ENCODE data around the gene CAPN5. TPM values are rescaled to one million over a fixed set of nuclear protein-coding genes. Genes with fewer than 3 reads are reported as not detected.

CAPN5 gene
- total RNA-seq, 1 donor, result 1.4 TPM

- Histone ChIP-seq H3K4me3 (ENCODE audit: low read length) (no peak overlapping the region), H3K4me1 (ENCODE audit: insufficient read depth, low read length) (peaks cover 27% of the 10 kb centered on the region), H3K9me3 (ENCODE audit: low read depth, low read length) (no peaks in the 10 kb centered on the region), H3K27me3 (ENCODE audit: insufficient read depth, low read length) (no peaks in the 10 kb centered on the region)
Measured at GRCh38 chr11:77067861-77068443, 1.2 kb downstream of the CAPN5 start.

- H3K4me1 ChIP-seq (ENCODE audit: insufficient read depth, low read length), result peaks cover 34% of the 10 kb centered on the region
- no peaks in the 10 kb centered on the region for H3K27me3 ChIP-seq (ENCODE audit: insufficient read depth, low read length)
- H3K4me3 ChIP-seq (ENCODE audit: low read length), result no peak overlapping the region
- H3K9me3 ChIP-seq (ENCODE audit: low read depth, low read length), result no peaks in the 10 kb centered on the region
Measured at GRCh38 chr11:77068457-77069335, 1.9 kb downstream of the CAPN5 start.

- Histone ChIP-seq H3K9me3 (ENCODE audit: low read depth, low read length) (no peaks in the 10 kb centered on the region), H3K4me3 (ENCODE audit: low read length) (no peak overlapping the region), H3K27me3 (ENCODE audit: insufficient read depth, low read length) (no peaks in the 10 kb centered on the region), H3K4me1 (ENCODE audit: insufficient read depth, low read length) (peaks cover 34% of the 10 kb centered on the region)
Measured at GRCh38 chr11:77069336-77069968, 2.7 kb downstream of the CAPN5 start.

GRCh38 chr11:77069969-77070582 is 3.3 kb downstream of the CAPN5 start:
- H3K4me3 ChIP-seq (ENCODE audit: low read length), result no peak overlapping the region
- H3K4me1 ChIP-seq (ENCODE audit: insufficient read depth, low read length), result peaks cover 34% of the 10 kb centered on the region
- no peaks in the 10 kb centered on the region for H3K9me3 ChIP-seq (ENCODE audit: low read depth, low read length)
- no peaks in the 10 kb centered on the region for H3K27me3 ChIP-seq (ENCODE audit: insufficient read depth, low read length)

GRCh38 chr11:77071077-77071476 is 4.3 kb downstream of the CAPN5 start:
- Histone ChIP-seq H3K9me3 (ENCODE audit: low read depth, low read length) (no peaks in the 10 kb centered on the region), H3K4me3 (ENCODE audit: low read length) (no peak overlapping the region), H3K4me1 (ENCODE audit: insufficient read depth, low read length) (peaks cover 30% of the 10 kb centered on the region), H3K27me3 (ENCODE audit: insufficient read depth, low read length) (no peaks in the 10 kb centered on the region)

- Histone ChIP-seq H3K4me3 (ENCODE audit: low read length) (no peak overlapping the region), H3K4me1 (ENCODE audit: insufficient read depth, low read length) (peaks cover 26% of the 10 kb centered on the region), H3K9me3 (ENCODE audit: low read depth, low read length) (no peaks in the 10 kb centered on the region), H3K27me3 (ENCODE audit: insufficient read depth, low read length) (no peaks in the 10 kb centered on the region)
Measured at GRCh38 chr11:77071671-77072605, 5.2 kb downstream of the CAPN5 start.

- no peak overlapping the region for H3K4me3 ChIP-seq (ENCODE audit: low read length)
- no peaks in the 10 kb centered on the region for H3K9me3 ChIP-seq (ENCODE audit: low read depth, low read length)
- no peaks in the 10 kb centered on the region for H3K27me3 ChIP-seq (ENCODE audit: insufficient read depth, low read length)
- H3K4me1 ChIP-seq (ENCODE audit: insufficient read depth, low read length), result peaks cover 22% of the 10 kb centered on the region
Measured at GRCh38 chr11:77072851-77073327, 6.1 kb downstream of the CAPN5 start.

GRCh38 chr11:77073328-77074001 is 6.7 kb downstream of the CAPN5 start:
- no peak overlapping the region for H3K4me3 ChIP-seq (ENCODE audit: low read length)
- no peaks in the 10 kb centered on the region for H3K27me3 ChIP-seq (ENCODE audit: insufficient read depth, low read length)
- peaks cover 22% of the 10 kb centered on the region for H3K4me1 ChIP-seq (ENCODE audit: insufficient read depth, low read length)
- H3K9me3 ChIP-seq (ENCODE audit: low read depth, low read length), result no peaks in the 10 kb centered on the region

GRCh38 chr11:77074205-77074604 is 7.4 kb downstream of the CAPN5 start:
- no peak overlapping the region for H3K4me3 ChIP-seq (ENCODE audit: low read length)

GRCh38 chr11:77074626-77075221 is 8.0 kb downstream of the CAPN5 start:
- no peaks in the 10 kb centered on the region for H3K9me3 ChIP-seq (ENCODE audit: low read depth, low read length)
- H3K4me1 ChIP-seq (ENCODE audit: insufficient read depth, low read length), result peaks cover 22% of the 10 kb centered on the region

More at GRCh38 chr11:77074205-77074604, 7.4 kb downstream of the CAPN5 start:
- peaks cover 22% of the 10 kb centered on the region for H3K4me1 ChIP-seq (ENCODE audit: insufficient read depth, low read length)
- no peaks in the 10 kb centered on the region for H3K9me3 ChIP-seq (ENCODE audit: low read depth, low read length)
- H3K27me3 ChIP-seq (ENCODE audit: insufficient read depth, low read length), result no peaks in the 10 kb centered on the region

GRCh38 chr11:77075425-77075905 is 8.7 kb downstream of the CAPN5 start:
- no peaks in the 10 kb centered on the region for H3K27me3 ChIP-seq (ENCODE audit: insufficient read depth, low read length)
- no peak overlapping the region for H3K4me3 ChIP-seq (ENCODE audit: low read length)
- peaks cover 22% of the 10 kb centered on the region for H3K4me1 ChIP-seq (ENCODE audit: insufficient read depth, low read length)
- no peaks in the 10 kb centered on the region for H3K9me3 ChIP-seq (ENCODE audit: low read depth, low read length)

More at GRCh38 chr11:77074626-77075221, 8.0 kb downstream of the CAPN5 start:
- no peaks in the 10 kb centered on the region for H3K27me3 ChIP-seq (ENCODE audit: insufficient read depth, low read length)
- no peak overlapping the region for H3K4me3 ChIP-seq (ENCODE audit: low read length)

GRCh38 chr11:77079666-77080065 is 12.9 kb downstream of the CAPN5 start:
- Histone ChIP-seq H3K4me1 (ENCODE audit: insufficient read depth, low read length) (peaks cover 17% of the 10 kb centered on the region), H3K9me3 (ENCODE audit: low read depth, low read length) (no peaks in the 10 kb centered on the region), H3K27me3 (ENCODE audit: insufficient read depth, low read length) (no peaks in the 10 kb centered on the region), H3K4me3 (ENCODE audit: low read length) (no peak overlapping the region)

- H3K27me3 ChIP-seq (ENCODE audit: insufficient read depth, low read length), result no peaks in the 10 kb centered on the region
- no peaks in the 10 kb centered on the region for H3K9me3 ChIP-seq (ENCODE audit: low read depth, low read length)
- H3K4me3 ChIP-seq (ENCODE audit: low read length), result no peak overlapping the region
- peaks cover 17% of the 10 kb centered on the region for H3K4me1 ChIP-seq (ENCODE audit: insufficient read depth, low read length)
Measured at GRCh38 chr11:77080643-77081210, 14.0 kb downstream of the CAPN5 start.
